Medulla oblongata (tissue), 1 donor: Measurements from ENCODE around the gene PTBP3.

ENCODE experiments used
- DNase-seq: peaks from one replicate; pipeline ENCODE4 v3.0.0-alpha.2; 2015; ENCODE audit errors: extremely low spot score

PTBP3 gene

GRCh38 chr9:112360047-112360804 lies 26.8 kb upstream of the PTBP3 start:
- DNase-seq = no peak

- DNase-seq = no peak
These were observed 22.0 kb upstream of the PTBP3 start for GRCh38 chr9:112355427-112355897.

- DNase-seq = no peak
These were observed 20.8 kb upstream of the PTBP3 start for GRCh38 chr9:112354081-112354743.

- DNase-seq = no peak
These were observed 18.8 kb upstream of the PTBP3 start for GRCh38 chr9:112352209-112352608.

GRCh38 chr9:112351184-112351583 lies 17.8 kb upstream of the PTBP3 start:
- DNase-seq = no peak

- no peak for DNase-seq
These were observed 15.6 kb upstream of the PTBP3 start for GRCh38 chr9:112349008-112349333.

GRCh38 chr9:112348257-112349007 lies 15.0 kb upstream of the PTBP3 start:
- DNase-seq = peak; percentile 86

- DNase-seq = no peak
These were observed 8.3 kb upstream of the PTBP3 start for GRCh38 chr9:112341730-112342129.

- no peak for DNase-seq
These were observed 6.5 kb upstream of the PTBP3 start for GRCh38 chr9:112339886-112340285.

GRCh38 chr9:112338561-112338960 lies 5.1 kb upstream of the PTBP3 start:
- DNase-seq = no peak

GRCh38 chr9:112337547-112337946 lies 4.1 kb upstream of the PTBP3 start:
- DNase-seq = no peak

- peak; percentile 46 for DNase-seq
These were observed 1.0 kb upstream of the PTBP3 start for GRCh38 chr9:112334432-112334841.

GRCh38 chr9:112333639-112334431 lies 416 bp upstream of the PTBP3 start:
- peak; percentile 97 for DNase-seq

- DNase-seq = no peak
These were observed 794 bp downstream of the PTBP3 start for GRCh38 chr9:112332674-112332976.

GRCh38 chr9:112332214-112332613 lies 1.2 kb downstream of the PTBP3 start:
- peak; percentile 38 for DNase-seq

GRCh38 chr9:112331674-112331952 lies 1.8 kb downstream of the PTBP3 start:
- no peak for DNase-seq

GRCh38 chr9:112328545-112328944 lies 4.9 kb downstream of the PTBP3 start:
- no peak for DNase-seq

- no peak for DNase-seq
These were observed 5.5 kb downstream of the PTBP3 start for GRCh38 chr9:112327718-112328450.

- DNase-seq = no peak
These were observed 7.2 kb downstream of the PTBP3 start for GRCh38 chr9:112326194-112326593.

GRCh38 chr9:112325600-112325999 lies 7.8 kb downstream of the PTBP3 start:
- no peak for DNase-seq

- DNase-seq = no peak
These were observed 8.3 kb downstream of the PTBP3 start for GRCh38 chr9:112325127-112325526.
